Mononuclear cell (primary cell): ENCODE data around the gene PDK1. TPM values are rescaled to one million over a fixed set of nuclear protein-coding genes. Genes with fewer than 3 reads are reported as not detected.
"Not testable (repeated sequence)": the region's sequence is repeated elsewhere in the genome, so short reads cannot be mapped to it uniquely, and the experiment has no call there.

Source experiments
- H3K27me3 ChIP-seq: 2 replicates; pipeline ENCODE4 v1.6.0; 2011; ENCODE audit warnings: low read length, control low read depth; ENCODE audit not compliant: insufficient read depth
- H3K4me1 ChIP-seq: 2 replicates; pipeline ENCODE4 v1.5.1; 2011; ENCODE audit warnings: mild to moderate bottlenecking, low read length, control low read depth; ENCODE audit not compliant: insufficient read depth
- H3K4me3 ChIP-seq: 2 replicates; pipeline ENCODE4 v1.5.1; 2011; ENCODE audit warnings: mild to moderate bottlenecking, low read length, moderate library complexity
- H3K9me3 ChIP-seq: 2 replicates; pipeline ENCODE4 v1.5.1; 2011; ENCODE audit warnings: low read depth, mild to moderate bottlenecking, control low read depth, low read length
- total RNA-seq: library from RNA; depleted of rRNA; stranded (reverse); fragments of >200 nt; gene quantifications from one replicate; pipeline ENCODE4 v1.2.3, GENCODE V29; 2012

The PDK1 gene
- total RNA-seq, 1 donor = 58.4 TPM

DNA sequence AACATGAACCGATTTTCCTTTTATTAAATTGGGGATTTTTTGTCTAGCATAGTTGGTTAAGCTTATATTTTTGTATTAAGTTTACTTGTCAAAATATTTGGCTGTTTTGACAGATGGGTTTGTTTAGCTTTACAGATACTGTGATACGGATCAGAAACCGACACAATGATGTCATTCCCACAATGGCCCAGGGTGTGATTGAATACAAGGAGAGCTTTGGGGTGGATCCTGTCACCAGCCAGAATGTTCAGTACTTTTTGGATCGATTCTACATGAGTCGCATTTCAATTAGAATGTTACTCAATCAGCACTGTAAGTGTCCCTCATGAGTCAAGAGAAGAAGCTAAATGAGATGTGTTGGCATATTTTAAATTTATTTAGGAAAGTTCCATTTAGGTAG is 8.5 kb downstream of the PDK1 start:
- Histone ChIP-seq H3K27me3 (no peaks in the 10 kb centered on the region), H3K9me3 (no peaks in the 10 kb centered on the region), H3K4me1 (no peaks in the 10 kb centered on the region), H3K4me3 (no peak overlapping the region)

DNA sequence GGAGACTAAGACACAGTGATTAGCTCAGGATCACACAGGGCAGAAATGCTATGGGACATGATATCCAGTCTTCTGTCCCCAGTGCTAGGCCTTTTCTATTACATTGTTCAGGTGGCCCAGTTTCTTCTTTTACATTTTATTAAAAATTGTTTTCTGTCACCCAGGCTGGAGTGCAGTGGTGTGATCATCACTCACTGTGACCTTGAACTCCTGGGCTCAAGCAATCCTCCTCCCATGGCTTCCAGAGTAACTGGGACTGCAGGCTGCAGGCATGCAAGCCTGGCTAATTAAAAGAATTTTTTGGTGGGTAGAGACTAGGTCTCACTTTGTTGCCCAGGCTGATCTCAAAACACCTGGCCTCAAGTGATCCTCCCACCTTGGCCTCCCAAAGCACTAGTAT is 15.4 kb downstream of the PDK1 start:
- Histone ChIP-seq H3K4me3 (no peak overlapping the region), H3K9me3 (peaks cover 16% of the 10 kb centered on the region), H3K27me3 (no peaks in the 10 kb centered on the region), H3K4me1 (no peaks in the 10 kb centered on the region)

DNA sequence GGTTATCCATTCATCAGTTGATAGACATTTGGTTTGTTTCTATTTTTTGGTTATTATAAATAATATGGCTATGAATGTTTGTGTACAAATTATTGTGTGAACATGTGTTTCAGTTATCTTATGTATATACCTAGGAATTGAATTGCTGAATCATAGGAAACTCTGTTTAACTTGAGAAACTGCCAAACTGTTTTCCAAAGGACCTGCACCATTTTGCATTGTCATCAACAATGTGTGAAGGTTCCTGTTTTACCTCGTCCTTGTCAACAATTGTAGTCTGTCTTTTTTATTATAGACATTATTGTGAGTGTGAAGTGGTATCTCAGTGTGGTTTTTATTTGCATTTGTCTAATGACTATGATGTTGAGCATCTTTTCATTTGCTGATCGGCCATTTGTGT is 17.1 kb downstream of the PDK1 start:
- no peaks in the 10 kb centered on the region for H3K4me1 ChIP-seq
- no peaks in the 10 kb centered on the region for H3K27me3 ChIP-seq
- peaks cover 33% of the 10 kb centered on the region for H3K9me3 ChIP-seq
- no peak overlapping the region for H3K4me3 ChIP-seq

DNA sequence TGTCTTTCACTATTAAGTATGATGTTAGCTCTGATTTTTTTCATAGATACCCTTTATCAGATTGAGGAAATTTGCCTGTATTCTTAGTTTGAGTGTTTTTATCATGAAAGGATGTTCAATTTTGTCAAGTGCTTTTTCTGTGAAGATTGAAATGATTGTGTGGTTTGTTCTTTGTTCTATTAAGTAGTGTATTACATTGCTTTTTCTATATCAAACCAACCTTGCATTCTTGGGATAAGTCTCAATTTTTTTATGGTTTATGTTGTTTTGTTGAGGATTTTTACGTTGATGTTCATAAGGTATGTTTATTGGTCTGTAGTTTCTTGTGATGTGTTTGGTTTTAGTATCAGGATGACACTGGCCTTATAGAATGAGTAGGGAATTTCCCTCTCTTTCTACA is 19.1 kb downstream of the PDK1 start:
- Histone ChIP-seq H3K4me3 (no peak overlapping the region), H3K27me3 (no peaks in the 10 kb centered on the region), H3K9me3 (peaks cover 43% of the 10 kb centered on the region), H3K4me1 (no peaks in the 10 kb centered on the region)

DNA sequence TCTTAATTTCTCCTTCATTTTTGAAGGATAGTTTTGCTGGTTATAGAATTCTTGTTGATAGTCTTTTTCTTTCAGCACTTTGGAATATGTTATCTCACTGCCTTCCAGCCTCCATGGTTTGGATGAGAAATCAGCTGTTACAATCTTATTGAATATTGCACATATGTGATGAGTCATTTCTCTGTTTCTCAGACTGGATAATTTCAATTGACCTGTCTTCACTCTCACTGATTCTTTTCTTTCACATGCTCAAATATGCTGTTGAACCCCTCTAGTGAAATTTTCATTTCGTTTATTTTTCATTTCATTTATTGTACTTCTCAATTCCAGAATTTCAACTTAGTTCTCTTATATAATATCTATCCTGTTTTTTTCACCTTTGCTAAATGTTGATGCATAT is 22.2 kb downstream of the PDK1 start:
- no peaks in the 10 kb centered on the region for H3K4me1 ChIP-seq
- peaks cover 43% of the 10 kb centered on the region for H3K9me3 ChIP-seq
- no peaks in the 10 kb centered on the region for H3K27me3 ChIP-seq

DNA sequence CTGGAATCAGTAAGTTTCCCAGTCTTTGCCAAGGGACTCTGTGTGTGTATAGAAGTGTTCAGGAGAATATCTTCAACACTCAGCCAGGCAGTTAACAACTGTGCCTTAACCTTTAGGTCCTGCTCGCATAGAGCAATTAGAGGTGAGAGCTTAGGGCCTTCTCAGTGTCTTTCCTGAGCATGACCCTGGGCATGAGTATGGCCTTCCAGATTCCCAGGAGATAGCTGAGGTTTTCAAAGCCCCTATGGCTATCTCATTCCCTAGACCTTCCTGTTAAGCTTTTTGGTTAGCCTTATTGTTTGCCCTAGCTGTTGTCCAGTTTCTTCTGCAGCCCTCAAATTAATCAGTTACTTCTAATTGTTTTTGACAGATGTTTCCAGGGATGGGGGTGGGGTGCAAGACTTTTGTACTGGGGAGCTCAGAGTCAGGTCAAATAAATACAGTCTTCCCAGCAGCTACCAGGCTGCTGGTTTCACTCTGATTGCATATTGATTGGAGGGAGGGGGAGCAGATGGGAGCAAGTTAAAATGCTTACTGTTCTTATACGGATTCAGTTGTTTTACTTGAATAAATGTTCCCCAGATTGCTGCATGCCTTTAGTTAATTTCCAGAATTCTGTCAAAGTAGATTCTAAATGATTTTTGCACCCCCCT is 23.1 kb downstream of the PDK1 start:
- no peaks in the 10 kb centered on the region for H3K4me1 ChIP-seq
- H3K4me3 ChIP-seq = no peak overlapping the region
- H3K9me3 ChIP-seq = peaks cover 41% of the 10 kb centered on the region
- H3K27me3 ChIP-seq = no peaks in the 10 kb centered on the region

More for the DNA sequence above, 22.2 kb downstream of the PDK1 start:
- no peak overlapping the region for H3K4me3 ChIP-seq

DNA sequence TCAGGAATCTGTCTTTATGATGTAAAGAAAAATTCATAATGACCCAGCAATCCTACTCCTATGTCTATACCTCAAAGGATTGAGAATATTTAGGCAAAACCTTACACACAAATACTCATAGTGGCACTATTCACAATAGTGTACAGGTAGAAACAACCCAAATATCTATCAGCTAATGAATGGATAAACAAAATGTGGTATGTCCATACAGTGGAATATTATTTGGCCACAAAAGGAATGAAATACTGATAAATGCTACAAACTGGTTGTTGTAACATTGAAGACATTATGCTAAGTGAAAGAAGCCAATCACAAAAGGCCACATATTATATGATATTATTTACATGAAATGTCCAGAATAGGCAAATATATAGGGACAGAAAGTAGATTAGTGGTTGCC is 24.7 kb downstream of the PDK1 start:
- Histone ChIP-seq H3K4me1 (no peaks in the 10 kb centered on the region), H3K9me3 (peaks cover 29% of the 10 kb centered on the region), H3K27me3 (no peaks in the 10 kb centered on the region), H3K4me3 (no peak overlapping the region)

DNA sequence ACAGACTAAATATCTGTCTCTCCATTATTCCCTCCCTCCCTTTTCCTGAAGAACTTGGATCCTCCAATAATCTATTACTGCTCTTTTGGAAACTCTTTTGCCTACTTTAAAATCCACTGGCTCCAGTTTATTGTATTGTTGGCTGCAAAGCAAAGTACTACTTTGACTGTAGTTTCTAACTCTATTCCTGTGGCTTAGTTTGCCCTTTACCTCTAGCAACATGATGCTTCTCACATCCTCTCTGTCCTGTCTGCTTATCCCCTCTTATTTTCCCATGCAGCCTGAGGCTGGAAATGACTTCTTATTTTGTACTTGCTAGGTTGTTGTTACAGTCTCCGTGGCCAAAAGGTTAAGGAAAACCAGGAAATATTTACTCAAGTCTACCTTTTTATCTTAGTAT is 26.8 kb downstream of the PDK1 start:
- Histone ChIP-seq H3K27me3 (no peaks in the 10 kb centered on the region), H3K9me3 (peaks cover 13% of the 10 kb centered on the region), H3K4me3 (no peak overlapping the region), H3K4me1 (no peaks in the 10 kb centered on the region)

DNA sequence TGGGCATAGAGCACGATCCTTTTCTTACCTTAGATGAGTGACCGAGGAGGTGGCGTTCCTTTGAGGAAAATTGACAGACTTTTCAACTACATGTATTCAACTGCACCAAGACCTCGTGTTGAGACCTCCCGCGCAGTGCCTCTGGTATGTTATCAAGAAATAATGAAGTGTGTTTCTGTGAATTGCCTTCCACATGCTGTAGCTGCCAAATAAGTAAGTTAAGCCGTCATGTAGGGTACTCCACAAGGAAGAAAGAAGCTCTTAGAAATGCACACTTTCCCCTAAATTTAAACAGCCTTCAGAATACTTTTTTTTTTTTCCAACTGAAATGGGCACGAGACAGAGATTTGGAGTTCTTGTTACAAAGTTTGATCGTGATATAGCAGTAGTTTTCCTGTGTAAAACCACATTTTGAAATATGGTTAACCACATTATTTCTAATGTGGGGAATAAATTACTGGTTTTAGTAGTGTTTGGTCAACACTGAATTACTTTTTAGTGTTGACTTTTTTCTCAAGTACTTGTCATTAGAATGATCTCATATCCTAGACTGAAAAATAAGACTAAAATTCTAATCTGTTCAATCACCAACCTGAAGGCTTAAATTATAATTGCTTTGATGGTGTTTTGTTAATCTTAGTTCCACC is 30.5 kb downstream of the PDK1 start:
- H3K9me3 ChIP-seq = no peaks in the 10 kb centered on the region

DNA sequence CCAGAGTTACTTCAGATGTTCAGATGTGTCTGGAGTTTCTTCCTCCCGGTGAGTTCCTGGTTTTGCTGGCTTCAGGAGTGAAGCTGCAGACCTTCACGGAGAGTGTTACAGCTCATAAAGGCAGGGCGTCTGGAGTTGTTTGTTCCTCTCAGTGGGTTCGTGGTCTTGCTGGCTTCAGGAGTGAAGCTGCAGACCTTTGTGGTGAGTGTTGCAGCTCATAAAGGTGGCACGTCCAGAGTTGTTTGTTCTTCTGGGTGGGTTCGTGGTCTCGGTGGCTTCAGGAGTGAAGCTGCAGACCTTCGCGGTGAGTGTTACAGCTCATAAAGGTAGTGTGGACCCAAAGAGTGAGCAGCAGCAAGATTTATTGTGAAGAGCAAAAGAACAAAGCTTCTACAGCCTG is 31.3 kb downstream of the PDK1 start:
- not testable (repeated sequence) for H3K9me3 ChIP-seq, H3K4me1 ChIP-seq, H3K27me3 ChIP-seq, H3K4me3 ChIP-seq

More for the DNA sequence above, 30.5 kb downstream of the PDK1 start:
- no peak overlapping the region for H3K4me3 ChIP-seq
- no peaks in the 10 kb centered on the region for H3K27me3 ChIP-seq
- H3K4me1 ChIP-seq = no peaks in the 10 kb centered on the region

DNA sequence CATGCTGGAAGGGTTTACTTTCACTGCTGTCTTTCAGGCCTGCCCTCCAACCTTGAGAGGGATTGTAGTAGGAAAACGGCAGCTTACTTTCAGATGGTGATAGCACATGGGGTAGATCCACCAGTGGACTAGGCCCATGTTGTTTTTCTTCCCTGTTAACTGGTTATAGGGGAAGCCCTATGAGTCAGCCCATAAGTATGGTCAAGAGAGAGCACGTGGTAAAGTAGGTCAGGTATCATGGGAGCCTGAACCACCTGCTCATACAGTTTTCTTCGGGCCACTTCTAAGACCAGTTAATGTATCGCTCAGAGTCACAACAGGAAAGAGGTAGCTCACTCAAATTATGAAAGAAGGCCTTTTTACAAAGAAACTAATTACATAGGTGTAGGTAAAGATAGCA is 33.0 kb downstream of the PDK1 start:
- Histone ChIP-seq H3K4me1 (no peaks in the 10 kb centered on the region), H3K9me3 (no peaks in the 10 kb centered on the region), H3K4me3 (no peak overlapping the region), H3K27me3 (no peaks in the 10 kb centered on the region)

DNA sequence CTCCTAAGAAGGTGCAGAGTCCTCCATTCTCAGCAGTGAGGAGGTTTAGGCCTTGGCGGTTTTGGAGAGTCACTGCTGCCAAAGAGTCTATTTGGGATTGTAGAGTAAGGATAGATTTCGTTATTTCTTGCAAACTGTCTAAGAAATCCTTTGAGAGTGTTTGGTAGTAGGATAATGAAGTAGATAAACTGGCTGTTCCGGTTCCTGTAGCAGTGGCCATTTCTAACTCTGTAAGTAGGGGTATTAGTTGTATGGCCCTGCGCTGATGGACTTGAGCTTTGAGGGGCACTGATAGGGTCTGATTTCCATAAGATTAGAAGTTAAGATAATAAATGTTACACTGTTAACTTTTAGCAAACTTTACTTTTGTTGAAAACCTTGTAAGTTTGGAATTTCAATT is 35.5 kb downstream of the PDK1 start:
- H3K4me3 ChIP-seq, H3K27me3 ChIP-seq, H3K4me1 ChIP-seq, H3K9me3 ChIP-seq: not testable (repeated sequence)

DNA sequence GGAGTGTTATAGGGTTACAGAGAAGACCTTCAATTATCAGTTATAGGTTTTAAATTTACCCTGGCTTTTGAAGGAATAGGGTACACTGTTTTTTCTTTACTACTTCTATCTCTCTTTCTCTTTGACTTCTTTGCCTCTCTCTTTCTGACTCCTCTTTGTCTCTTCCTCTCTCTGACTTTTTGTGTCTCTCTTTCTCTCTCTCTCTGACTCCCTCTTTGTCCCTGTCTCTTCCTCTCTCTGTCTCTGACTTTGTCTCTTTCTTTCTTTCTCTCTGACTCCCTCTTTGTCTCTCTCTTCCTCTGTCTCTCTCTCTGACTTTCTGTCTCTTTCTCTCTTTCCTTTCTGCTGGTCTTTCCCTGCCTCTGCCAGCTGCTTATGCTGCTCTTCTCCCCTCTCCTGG is 36.3 kb downstream of the PDK1 start:
- H3K4me1 ChIP-seq, H3K9me3 ChIP-seq, H3K27me3 ChIP-seq, H3K4me3 ChIP-seq: not testable (repeated sequence)

DNA sequence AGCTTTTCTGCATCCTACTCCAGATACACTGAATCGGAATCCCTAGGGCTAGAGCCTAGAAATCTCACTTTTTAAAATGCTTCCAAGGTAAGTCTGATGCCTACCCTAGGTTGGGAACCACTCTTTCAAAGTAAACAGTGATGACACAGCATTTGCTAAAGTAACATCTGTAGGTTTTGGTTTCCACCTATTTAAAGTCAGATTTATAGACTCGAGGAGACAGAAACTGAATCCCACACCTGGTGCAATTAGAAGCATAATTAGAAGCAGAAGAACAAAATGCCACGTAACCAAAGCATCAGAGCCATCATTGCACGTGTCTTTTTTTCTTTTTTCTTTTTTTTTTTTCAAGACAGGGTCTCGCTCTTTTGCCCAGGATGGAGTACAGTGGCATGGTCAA is 40.9 kb downstream of the PDK1 start:
- Histone ChIP-seq H3K4me1 (no peaks in the 10 kb centered on the region), H3K27me3 (no peaks in the 10 kb centered on the region), H3K9me3 (no peaks in the 10 kb centered on the region), H3K4me3 (no peak overlapping the region)

DNA sequence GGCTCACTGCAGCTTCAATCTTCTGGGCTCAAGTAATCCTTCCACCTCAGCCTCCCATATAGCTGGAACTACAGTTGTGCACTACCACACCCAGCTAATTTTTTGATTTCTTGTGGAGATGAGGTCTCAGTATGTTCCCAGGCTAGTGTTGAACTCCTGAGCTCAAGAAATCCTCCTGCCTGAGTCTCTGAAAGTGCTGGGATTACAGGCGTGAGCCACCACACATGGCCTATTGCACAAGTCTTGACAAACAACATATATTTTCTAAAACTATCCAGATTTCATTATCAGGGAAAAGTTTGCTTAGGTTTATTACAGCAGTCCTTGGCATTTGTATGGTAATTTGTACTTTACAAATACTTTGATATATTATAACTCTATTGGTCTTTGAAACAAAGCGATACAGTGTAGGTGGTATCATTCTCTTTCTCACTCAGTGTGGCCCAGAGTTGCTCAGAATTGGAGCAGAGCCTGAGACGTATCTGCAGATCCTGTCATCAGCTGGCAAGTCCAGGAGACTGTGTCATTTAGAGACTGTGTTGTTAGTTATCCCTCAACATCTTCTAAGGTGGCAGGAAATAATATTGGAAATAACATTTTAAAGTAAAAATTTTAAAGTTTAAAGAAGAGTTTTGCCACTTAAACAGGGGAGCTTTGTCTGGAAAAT is 41.4 kb downstream of the PDK1 start:
- H3K9me3 ChIP-seq = no peaks in the 10 kb centered on the region
- no peak overlapping the region for H3K4me3 ChIP-seq
- H3K27me3 ChIP-seq = no peaks in the 10 kb centered on the region
- H3K4me1 ChIP-seq = no peaks in the 10 kb centered on the region

DNA sequence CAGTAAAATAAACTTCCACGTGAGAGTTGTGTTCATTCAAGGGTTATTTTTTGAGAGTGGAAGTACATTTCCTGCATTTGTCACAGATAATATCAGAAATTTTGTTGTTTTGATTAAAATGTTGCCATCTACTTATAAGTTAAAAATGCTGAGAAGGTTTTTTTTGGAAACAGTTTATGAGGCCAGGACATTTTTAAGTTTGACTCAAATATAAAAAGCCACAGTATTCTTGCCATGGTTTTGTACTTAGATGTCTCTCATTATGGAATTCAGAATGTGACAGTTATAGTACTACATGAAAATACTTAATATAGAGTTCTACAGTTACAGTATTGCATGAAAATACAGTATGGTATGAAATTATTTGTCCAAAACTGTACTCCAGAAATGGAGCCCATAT is 44.1 kb downstream of the PDK1 start:
- Histone ChIP-seq H3K4me3 (no peak overlapping the region), H3K9me3 (no peaks in the 10 kb centered on the region), H3K27me3 (no peaks in the 10 kb centered on the region), H3K4me1 (no peaks in the 10 kb centered on the region)
